HEK293 (cell line): ENCODE measurements around the gene SLC25A47.

Experiments
- CTCF ChIA-PET: fragments of 350-600 bp; formaldehyde crosslinking; extraction: SDS; loops from one replicate; lab custom pipeline; 2021; ENCODE audit warnings: antibody characterized with exemption; lab: Yijun Ruan, JAX
- POLR2A ChIA-PET: fragments of 300-600 bp; formaldehyde crosslinking; extraction: SDS; loops from one replicate; lab custom pipeline; 2020; ENCODE audit warnings: antibody characterized with exemption, inconsistent platforms; lab: Yijun Ruan, JAX
- H3K27ac ChIP-seq: fragments of 200-500 bp; sonication (Bioruptor generic); 2 replicates; pipeline ENCODE4 v1.5.1; 2014; ENCODE audit warnings: low read depth, low read length, control low read depth, inconsistent platforms; ENCODE audit errors: extremely low read depth
- H3K36me3 ChIP-seq, 2 experiments: fragments of 200-500 bp in 1 of 2; sonication (Bioruptor generic) in 1 of 2; 1 replicate in 1 of 2; 2 replicates in 1 of 2; pipeline ENCODE4 v1.5.1; 2014 to 2017; ENCODE audit warnings: inconsistent platforms in 2 of 2, low read length in 2 of 2; ENCODE audit not compliant: control insufficient read depth in 2 of 2, insufficient read depth in 1 of 2
- H3K4me1 ChIP-seq: fragments of 200-500 bp; sonication (Bioruptor generic); 2 replicates; pipeline ENCODE4 v1.5.1; 2014; ENCODE audit warnings: mild to moderate bottlenecking, low read length, inconsistent platforms; ENCODE audit not compliant: control insufficient read depth, insufficient read depth
- H3K4me3 ChIP-seq: 2 replicates; pipeline ENCODE4 v1.5.1; 2011; ENCODE audit warnings: low read depth, mild to moderate bottlenecking, control low read depth, low read length, moderate library complexity
- H3K9me3 ChIP-seq: fragments of 200-500 bp; sonication (Bioruptor generic); 2 replicates; pipeline ENCODE4 v1.5.1; 2014; ENCODE audit warnings: low read depth, low read length, inconsistent platforms; ENCODE audit not compliant: control insufficient read depth, insufficient read depth
- BCL11A ChIP-seq: fragments of 450-650 bp; formaldehyde crosslinking; IDR thresholded peaks from 2 replicates; pipeline ENCODE4 v1.5.1; 2016; ENCODE audit warnings: low read depth, missing biosample characterization, missing genetic modification characterization
- BCL11B ChIP-seq: fragments of 450-650 bp; formaldehyde crosslinking; IDR thresholded peaks from 2 replicates; pipeline ENCODE4 v1.5.1; 2016; ENCODE audit warnings: low read depth, missing biosample characterization, missing genetic modification characterization
- FEZF1 ChIP-seq: fragments of 450-650 bp; formaldehyde crosslinking; IDR thresholded peaks from 2 replicates; pipeline ENCODE4 v1.5.1; 2016; ENCODE audit warnings: missing biosample characterization, missing genetic modification characterization
- GLIS1 ChIP-seq: fragments of 450-650 bp; formaldehyde crosslinking; IDR thresholded peaks from 2 replicates; pipeline ENCODE4 v1.5.1; 2016; ENCODE audit warnings: missing biosample characterization, missing genetic modification characterization
- KLF8 ChIP-seq: fragments of 450-650 bp; formaldehyde crosslinking; IDR thresholded peaks from 2 replicates; pipeline ENCODE4 v1.5.1; 2016; ENCODE audit warnings: missing biosample characterization, missing genetic modification characterization
- KLF9 ChIP-seq: fragments of 450-650 bp; formaldehyde crosslinking; IDR thresholded peaks from 2 replicates; pipeline ENCODE4 v1.5.1; 2016; ENCODE audit warnings: missing biosample characterization, missing genetic modification characterization, low read depth
- SP2 ChIP-seq: fragments of 450-650 bp; formaldehyde crosslinking; IDR thresholded peaks from 2 replicates; pipeline ENCODE4 v1.5.1; 2016; ENCODE audit warnings: missing biosample characterization, missing genetic modification characterization
- SP3 ChIP-seq: fragments of 450-650 bp; formaldehyde crosslinking; IDR thresholded peaks from 2 replicates; pipeline ENCODE4 v1.5.1; 2016; ENCODE audit warnings: missing biosample characterization, missing genetic modification characterization
- ZBTB48 ChIP-seq: fragments of 450-650 bp; formaldehyde crosslinking; IDR thresholded peaks from 2 replicates; pipeline ENCODE4 v1.5.1; 2016; ENCODE audit warnings: missing biosample characterization, missing genetic modification characterization
- ZIC2 ChIP-seq: fragments of 450-650 bp; formaldehyde crosslinking; IDR thresholded peaks from 2 replicates; pipeline ENCODE4 v1.5.1; 2016; ENCODE audit warnings: missing biosample characterization, missing genetic modification characterization
- ZNF133 ChIP-seq: fragments of 450-650 bp; formaldehyde crosslinking; IDR thresholded peaks from 2 replicates; pipeline ENCODE4 v1.5.1; 2016; ENCODE audit warnings: missing biosample characterization, missing genetic modification characterization
- ZNF175 ChIP-seq: fragments of 450-650 bp; formaldehyde crosslinking; IDR thresholded peaks from 2 replicates; pipeline ENCODE4 v1.5.1; 2016; ENCODE audit warnings: missing biosample characterization, missing genetic modification characterization
- ZNF223 ChIP-seq: fragments of 450-650 bp; formaldehyde crosslinking; IDR thresholded peaks from 2 replicates; pipeline ENCODE4 v1.5.1; 2016; ENCODE audit warnings: missing biosample characterization, missing genetic modification characterization
- ZNF24 ChIP-seq: fragments of 450-650 bp; formaldehyde crosslinking; IDR thresholded peaks from 2 replicates; pipeline ENCODE4 v1.5.1; 2016; ENCODE audit warnings: missing biosample characterization, missing genetic modification characterization
- ZNF354C ChIP-seq: fragments of 450-650 bp; formaldehyde crosslinking; IDR thresholded peaks from 2 replicates; pipeline ENCODE4 v1.5.1; 2016; ENCODE audit warnings: missing biosample characterization, missing genetic modification characterization, low read depth, borderline replicate concordance
- ZNF600 ChIP-seq: fragments of 450-650 bp; formaldehyde crosslinking; IDR thresholded peaks from 2 replicates; pipeline ENCODE4 v1.5.1; 2016; ENCODE audit warnings: missing biosample characterization, missing genetic modification characterization
- ZNF610 ChIP-seq: fragments of 450-650 bp; formaldehyde crosslinking; IDR thresholded peaks from 2 replicates; pipeline ENCODE4 v1.5.1; 2016; ENCODE audit warnings: missing biosample characterization, missing genetic modification characterization, borderline replicate concordance
- ZNF664 ChIP-seq: fragments of 450-650 bp; formaldehyde crosslinking; IDR thresholded peaks from 2 replicates; pipeline ENCODE4 v1.5.1; 2016; ENCODE audit warnings: missing biosample characterization, missing genetic modification characterization
- ZNF777 ChIP-seq: fragments of 450-650 bp; formaldehyde crosslinking; IDR thresholded peaks from 2 replicates; pipeline ENCODE4 v1.5.1; 2017; ENCODE audit warnings: missing biosample characterization, missing genetic modification characterization, borderline replicate concordance
- ZSCAN23 ChIP-seq: fragments of 450-650 bp; formaldehyde crosslinking; IDR thresholded peaks from 2 replicates; pipeline ENCODE4 v1.5.1; 2016; ENCODE audit warnings: missing biosample characterization, missing genetic modification characterization
- TF ChIP-seq, protein P1 (sequence below): fragments of 450-650 bp; formaldehyde crosslinking; conservative IDR thresholded peaks from 2 replicates; pipeline ENCODE4 v1.5.1; 2016; ENCODE audit warnings: low read depth, missing biosample characterization, missing genetic modification characterization
- TF ChIP-seq, protein P2 (sequence below): fragments of 450-650 bp; formaldehyde crosslinking; IDR thresholded peaks from 2 replicates; pipeline ENCODE4 v1.5.1; 2016; ENCODE audit warnings: missing biosample characterization, missing genetic modification characterization
- TF ChIP-seq, protein P3 (sequence below): fragments of 450-650 bp; formaldehyde crosslinking; IDR thresholded peaks from 2 replicates; pipeline ENCODE4 v1.5.1; 2016; ENCODE audit warnings: missing biosample characterization, missing genetic modification characterization

Gene SLC25A47

DNA sequence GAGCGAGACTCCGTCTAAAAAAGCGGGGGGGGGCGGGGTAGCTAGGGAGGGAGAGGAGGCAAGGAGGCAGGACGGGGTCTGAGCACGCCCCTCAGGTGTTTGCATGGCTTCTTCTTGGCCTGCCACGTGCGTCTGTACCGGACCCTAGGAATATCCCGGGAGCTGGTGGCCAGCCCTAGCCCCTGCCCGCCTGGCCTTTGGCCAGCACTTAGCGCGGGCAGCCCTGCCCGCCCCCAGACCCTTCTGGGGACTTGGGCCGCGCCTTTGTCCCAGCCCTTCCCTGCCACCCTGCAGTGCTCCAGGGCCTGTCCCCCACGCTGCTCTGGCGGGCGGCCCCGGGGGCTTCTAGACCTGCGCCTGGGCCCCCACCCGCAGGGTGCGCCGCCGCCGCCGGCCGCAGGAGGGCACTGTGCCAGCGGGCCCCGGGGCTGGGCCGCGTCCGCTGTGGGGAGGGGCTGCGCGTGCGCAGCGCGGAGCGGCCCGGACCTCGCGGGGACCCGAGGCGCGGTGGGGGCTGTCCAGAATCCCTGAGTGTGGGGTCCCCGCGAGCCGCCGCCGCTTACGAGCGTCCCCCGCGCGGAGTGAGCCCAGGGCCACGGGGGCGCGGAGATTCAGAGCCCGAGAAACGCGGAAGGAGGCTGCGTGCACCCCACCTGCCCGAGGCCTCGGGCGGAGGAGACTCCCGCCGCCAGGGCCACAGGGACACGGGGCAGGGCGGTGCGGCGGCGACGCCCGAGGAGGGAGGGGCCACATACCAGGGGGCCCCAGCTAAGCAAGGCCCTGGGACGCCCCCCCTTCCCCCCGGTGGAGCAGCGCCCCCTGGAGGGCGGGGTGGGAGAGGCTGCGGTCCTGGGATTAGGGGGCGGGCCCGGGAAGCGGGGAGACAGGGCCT lies 37.9 kb upstream of the SLC25A47 start (continued):
- TF ChIP-seq ZNF664 (no peak), FEZF1 (no peak), ZNF175 (no peak)

DNA sequence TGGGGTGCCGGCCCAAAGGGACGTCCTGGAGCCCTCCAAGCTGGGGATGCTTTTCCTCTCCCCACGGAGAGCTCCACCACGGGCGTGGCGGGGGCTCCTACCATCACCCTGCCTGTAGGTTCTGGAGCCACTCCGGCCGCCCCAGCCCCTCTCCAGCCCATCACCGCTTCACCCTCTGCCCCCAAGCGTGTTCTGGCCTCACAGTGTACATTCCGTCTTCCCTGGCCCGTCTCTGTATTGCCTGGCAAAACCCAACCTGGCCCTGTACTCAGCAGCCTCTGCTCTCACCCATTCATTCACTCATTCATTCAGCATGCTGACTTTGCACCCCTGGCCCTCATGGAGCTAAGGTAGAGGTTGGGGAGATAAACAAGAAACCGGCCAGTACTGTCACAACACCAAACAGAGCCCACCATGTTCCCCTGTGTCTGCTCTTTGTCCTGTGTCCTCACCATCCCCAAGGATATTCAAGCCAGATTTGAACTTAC lies 37.2 kb upstream of the SLC25A47 start:
- Histone ChIP-seq H3K27ac (peak overlapping the region; percentile 90; the same call in 1 of the 2 replicates), H3K4me1 (no peaks in the 10 kb centered on the region; the same call in 1 of the 2 replicates), H3K4me3 (peak overlapping the region; percentile 71; the same call in 1 of the 2 replicates), H3K9me3 (no peaks in the 10 kb centered on the region), H3K36me3 (peaks cover 0 to 19% of the 10 kb centered on the region in 2 experiments; a peak in 2 of 3 replicates)
- ChIA-PET POLR2A (interaction anchor here (0.6 to 1.2 kb wide), 4 partner anchors 13 to 237 kb away, joined by 3 to 4 read pairs (median 4); a partner anchor contains a TSS), CTCF (interaction anchor here (0.6 to 3.5 kb wide), 16 partner anchors 8 to 113 kb away, joined by 3 to 30 read pairs (median 4); no protein-coding TSS in a partner anchor)
- TF ChIP-seq KLF8 (tag by site-specific recombination) (peak; percentile 31; the same call in 1 of the 2 replicates), BCL11A (tag by site-specific recombination) (no peak), ZNF133 (no peak), ZNF354C (tag by site-specific recombination) (no peak), ZSCAN23 (tag by site-specific recombination) (no peak), SP2 (tag by site-specific recombination) (no peak), ZNF600 (tag by site-specific recombination) (peak; percentile 88), ZNF610 (tag by site-specific recombination) (no peak), ZNF777 (tag by site-specific recombination) (no peak), ZBTB48 (tag by site-specific recombination) (0 out of 2 replicates have a peak, but pooled peaks have one; percentile 40), KLF9 (tag by site-specific recombination) (0 out of 2 replicates have a peak, but pooled peaks have one; percentile 13), SP3 (tag by site-specific recombination) (peak; percentile 40; the same call in 1 of the 2 replicates), BCL11B (tag by site-specific recombination) (no peak), ZNF24 (tag by site-specific recombination) (peak; percentile 36; the same call in 1 of the 2 replicates), ZIC2 (tag by site-specific recombination) (0 out of 2 replicates have a peak, but pooled peaks have one; percentile 37), ZNF223 (tag by site-specific recombination) (0 out of 2 replicates have a peak, but pooled peaks have one; percentile 0), GLIS1 (tag by site-specific recombination) (no peak)
- TF ChIP-seq, protein P1, sequence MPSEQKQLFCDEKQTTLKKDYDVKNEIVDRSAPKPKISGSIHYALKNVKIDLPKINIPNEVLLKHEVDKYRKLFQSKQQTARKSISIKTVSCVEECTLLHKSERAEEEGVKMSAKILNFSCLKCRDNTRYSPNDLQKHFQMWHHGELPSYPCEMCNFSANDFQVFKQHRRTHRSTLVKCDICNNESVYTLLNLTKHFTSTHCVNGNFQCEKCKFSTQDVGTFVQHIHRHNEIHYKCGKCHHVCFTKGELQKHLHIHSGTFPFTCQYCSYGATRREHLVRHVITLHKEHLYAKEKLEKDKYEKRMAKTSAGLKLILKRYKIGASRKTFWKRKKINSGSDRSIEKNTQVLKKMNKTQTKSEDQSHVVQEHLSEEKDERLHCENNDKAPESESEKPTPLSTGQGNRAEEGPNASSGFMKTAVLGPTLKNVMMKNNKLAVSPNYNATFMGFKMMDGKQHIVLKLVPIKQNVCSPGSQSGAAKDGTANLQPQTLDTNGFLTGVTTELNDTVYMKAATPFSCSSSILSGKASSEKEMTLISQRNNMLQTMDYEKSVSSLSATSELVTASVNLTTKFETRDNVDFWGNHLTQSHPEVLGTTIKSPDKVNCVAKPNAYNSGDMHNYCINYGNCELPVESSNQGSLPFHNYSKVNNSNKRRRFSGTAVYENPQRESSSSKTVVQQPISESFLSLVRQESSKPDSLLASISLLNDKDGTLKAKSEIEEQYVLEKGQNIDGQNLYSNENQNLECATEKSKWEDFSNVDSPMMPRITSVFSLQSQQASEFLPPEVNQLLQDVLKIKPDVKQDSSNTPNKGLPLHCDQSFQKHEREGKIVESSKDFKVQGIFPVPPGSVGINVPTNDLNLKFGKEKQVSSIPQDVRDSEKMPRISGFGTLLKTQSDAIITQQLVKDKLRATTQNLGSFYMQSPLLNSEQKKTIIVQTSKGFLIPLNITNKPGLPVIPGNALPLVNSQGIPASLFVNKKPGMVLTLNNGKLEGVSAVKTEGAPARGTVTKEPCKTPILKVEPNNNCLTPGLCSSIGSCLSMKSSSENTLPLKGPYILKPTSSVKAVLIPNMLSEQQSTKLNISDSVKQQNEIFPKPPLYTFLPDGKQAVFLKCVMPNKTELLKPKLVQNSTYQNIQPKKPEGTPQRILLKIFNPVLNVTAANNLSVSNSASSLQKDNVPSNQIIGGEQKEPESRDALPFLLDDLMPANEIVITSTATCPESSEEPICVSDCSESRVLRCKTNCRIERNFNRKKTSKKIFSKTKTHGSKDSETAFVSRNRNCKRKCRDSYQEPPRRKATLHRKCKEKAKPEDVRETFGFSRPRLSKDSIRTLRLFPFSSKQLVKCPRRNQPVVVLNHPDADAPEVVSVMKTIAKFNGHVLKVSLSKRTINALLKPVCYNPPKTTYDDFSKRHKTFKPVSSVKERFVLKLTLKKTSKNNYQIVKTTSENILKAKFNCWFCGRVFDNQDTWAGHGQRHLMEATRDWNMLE (tag by site-specific recombination): no peak
- TF ChIP-seq, protein P2, sequence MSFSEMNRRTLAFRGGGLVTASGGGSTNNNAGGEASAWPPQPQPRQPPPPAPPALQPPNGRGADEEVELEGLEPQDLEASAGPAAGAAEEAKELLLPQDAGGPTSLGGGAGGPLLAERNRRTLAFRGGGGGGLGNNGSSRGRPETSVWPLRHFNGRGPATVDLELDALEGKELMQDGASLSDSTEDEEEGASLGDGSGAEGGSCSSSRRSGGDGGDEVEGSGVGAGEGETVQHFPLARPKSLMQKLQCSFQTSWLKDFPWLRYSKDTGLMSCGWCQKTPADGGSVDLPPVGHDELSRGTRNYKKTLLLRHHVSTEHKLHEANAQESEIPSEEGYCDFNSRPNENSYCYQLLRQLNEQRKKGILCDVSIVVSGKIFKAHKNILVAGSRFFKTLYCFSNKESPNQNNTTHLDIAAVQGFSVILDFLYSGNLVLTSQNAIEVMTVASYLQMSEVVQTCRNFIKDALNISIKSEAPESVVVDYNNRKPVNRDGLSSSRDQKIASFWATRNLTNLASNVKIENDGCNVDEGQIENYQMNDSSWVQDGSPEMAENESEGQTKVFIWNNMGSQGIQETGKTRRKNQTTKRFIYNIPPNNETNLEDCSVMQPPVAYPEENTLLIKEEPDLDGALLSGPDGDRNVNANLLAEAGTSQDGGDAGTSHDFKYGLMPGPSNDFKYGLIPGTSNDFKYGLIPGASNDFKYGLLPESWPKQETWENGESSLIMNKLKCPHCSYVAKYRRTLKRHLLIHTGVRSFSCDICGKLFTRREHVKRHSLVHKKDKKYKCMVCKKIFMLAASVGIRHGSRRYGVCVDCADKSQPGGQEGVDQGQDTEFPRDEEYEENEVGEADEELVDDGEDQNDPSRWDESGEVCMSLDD (tag by site-specific recombination): 0 out of 2 replicates have a peak, but pooled peaks have one; percentile 16
- TF ChIP-seq, protein P3, sequence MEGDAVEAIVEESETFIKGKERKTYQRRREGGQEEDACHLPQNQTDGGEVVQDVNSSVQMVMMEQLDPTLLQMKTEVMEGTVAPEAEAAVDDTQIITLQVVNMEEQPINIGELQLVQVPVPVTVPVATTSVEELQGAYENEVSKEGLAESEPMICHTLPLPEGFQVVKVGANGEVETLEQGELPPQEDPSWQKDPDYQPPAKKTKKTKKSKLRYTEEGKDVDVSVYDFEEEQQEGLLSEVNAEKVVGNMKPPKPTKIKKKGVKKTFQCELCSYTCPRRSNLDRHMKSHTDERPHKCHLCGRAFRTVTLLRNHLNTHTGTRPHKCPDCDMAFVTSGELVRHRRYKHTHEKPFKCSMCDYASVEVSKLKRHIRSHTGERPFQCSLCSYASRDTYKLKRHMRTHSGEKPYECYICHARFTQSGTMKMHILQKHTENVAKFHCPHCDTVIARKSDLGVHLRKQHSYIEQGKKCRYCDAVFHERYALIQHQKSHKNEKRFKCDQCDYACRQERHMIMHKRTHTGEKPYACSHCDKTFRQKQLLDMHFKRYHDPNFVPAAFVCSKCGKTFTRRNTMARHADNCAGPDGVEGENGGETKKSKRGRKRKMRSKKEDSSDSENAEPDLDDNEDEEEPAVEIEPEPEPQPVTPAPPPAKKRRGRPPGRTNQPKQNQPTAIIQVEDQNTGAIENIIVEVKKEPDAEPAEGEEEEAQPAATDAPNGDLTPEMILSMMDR (tag by site-specific recombination): 0 out of 2 replicates have a peak, but pooled peaks have one; percentile 2
